ENCODE data around the gene F8.

F8 gene

GRCh38 chrX:155054255-155054654, 31.7 kb upstream of the F8 start:
- no peak for DNase-seq
- no peaks in the 10 kb centered on the region for H3K79me2 ChIP-seq (ENCODE audit: control insufficient read depth, insufficient read depth, low read length, poor library complexity)
- H2BK5ac ChIP-seq (ENCODE audit: low read depth, low read length, poor library complexity) = no peak overlapping the region
- no peak overlapping the region for H2BK120ac ChIP-seq (ENCODE audit: insufficient read depth, low read length, poor library complexity)
- no peaks in the 10 kb centered on the region for H3K79me1 ChIP-seq (ENCODE audit: low read length)
- WGBS (ENCODE audit: extremely low coverage, insufficient coverage, insufficient read length) = no CpG with 5 or more reads among the region's 4 CpGs
- no peak overlapping the region for H3K27ac ChIP-seq (ENCODE audit: low read depth, low read length)
- no peaks in the 10 kb centered on the region for H3K9me3 ChIP-seq (ENCODE audit: insufficient read depth, low read depth, low read length)
- H2AK5ac ChIP-seq (ENCODE audit: low read length) = no peak overlapping the region
- no peak overlapping the region for H3K9ac ChIP-seq (ENCODE audit: low read length)
- H3K23ac ChIP-seq (ENCODE audit: low read length) = no peak overlapping the region
- no peak overlapping the region for H4K91ac ChIP-seq (ENCODE audit: low read depth, low read length)
- H4K8ac ChIP-seq (ENCODE audit: low read depth, low read length) = no peak overlapping the region
- H3K36me3 ChIP-seq (ENCODE audit: control insufficient read depth in 1 of 2, insufficient read depth in 2 of 2, low read length in 2 of 2) = peaks cover 3 to 4% of the 10 kb centered on the region in 2 experiments
- peaks cover 2 to 5% of the 10 kb centered on the region in 2 experiments for H3K4me1 ChIP-seq (ENCODE audit: control insufficient read depth in 1 of 2, insufficient read depth in 2 of 2, low read length in 2 of 2)
- no peak overlapping the region for H3K14ac ChIP-seq (ENCODE audit: low read length)
- no peak overlapping the region for H2AFZ ChIP-seq (ENCODE audit: insufficient read depth, low read length, poor library complexity)
- H3K4ac ChIP-seq (ENCODE audit: low read depth, low read length) = no peak overlapping the region
- no peak overlapping the region for H3K4me2 ChIP-seq (ENCODE audit: low read length)
- H2BK12ac ChIP-seq (ENCODE audit: low read length) = no peak overlapping the region
- H4K12ac ChIP-seq (ENCODE audit: low read depth, low read length) = no peak overlapping the region
- H3K27me3 ChIP-seq (ENCODE audit: insufficient read depth, low read length) = no peaks in the 10 kb centered on the region
- H3K18ac ChIP-seq (ENCODE audit: low read length) = no peak overlapping the region
- no peak overlapping the region for H3K4me3 ChIP-seq (ENCODE audit: low read depth, low read length)

- H3K79me2 ChIP-seq (ENCODE audit: control insufficient read depth, insufficient read depth, low read length, poor library complexity) = no peaks in the 10 kb centered on the region
- no peaks in the 10 kb centered on the region for H3K9me3 ChIP-seq (ENCODE audit: insufficient read depth, low read depth, low read length)
- no peak overlapping the region for H3K4me3 ChIP-seq (ENCODE audit: low read depth, low read length)
- no peak overlapping the region for H3K4me2 ChIP-seq (ENCODE audit: low read length)
- no peak overlapping the region for H2AK5ac ChIP-seq (ENCODE audit: low read length)
- no peaks in the 10 kb centered on the region for H3K27me3 ChIP-seq (ENCODE audit: insufficient read depth, low read length)
- H3K9ac ChIP-seq (ENCODE audit: low read length) = no peak overlapping the region
- H3K36me3 ChIP-seq (ENCODE audit: control insufficient read depth in 1 of 2, insufficient read depth in 2 of 2, low read length in 2 of 2) = peaks cover 3 to 4% of the 10 kb centered on the region in 2 experiments
- no peak overlapping the region for H4K12ac ChIP-seq (ENCODE audit: low read depth, low read length)
- no peak overlapping the region for H2BK12ac ChIP-seq (ENCODE audit: low read length)
- no peak overlapping the region for H3K18ac ChIP-seq (ENCODE audit: low read length)
- H2BK120ac ChIP-seq (ENCODE audit: insufficient read depth, low read length, poor library complexity) = no peak overlapping the region
- H3K23ac ChIP-seq (ENCODE audit: low read length) = no peak overlapping the region
- no peak overlapping the region for H2AFZ ChIP-seq (ENCODE audit: insufficient read depth, low read length, poor library complexity)
- no peak overlapping the region for H2BK5ac ChIP-seq (ENCODE audit: low read depth, low read length, poor library complexity)
- no CpG with 5 or more reads among the region's 3 CpGs for WGBS (ENCODE audit: extremely low coverage, insufficient coverage, insufficient read length)
- H3K27ac ChIP-seq (ENCODE audit: low read depth, low read length) = no peak overlapping the region
- no peak overlapping the region for H3K4ac ChIP-seq (ENCODE audit: low read depth, low read length)
- H3K79me1 ChIP-seq (ENCODE audit: low read length) = no peaks in the 10 kb centered on the region
- H4K8ac ChIP-seq (ENCODE audit: low read depth, low read length) = no peak overlapping the region
- H4K91ac ChIP-seq (ENCODE audit: low read depth, low read length) = no peak overlapping the region
- no peak overlapping the region for H3K14ac ChIP-seq (ENCODE audit: low read length)
- peaks cover 2 to 5% of the 10 kb centered on the region in 2 experiments for H3K4me1 ChIP-seq (ENCODE audit: control insufficient read depth in 1 of 2, insufficient read depth in 2 of 2, low read length in 2 of 2)
- no peak for DNase-seq
Observed at GRCh38 chrX:155053656-155054055, 31.1 kb upstream of the F8 start.

- Histone ChIP-seq H3K4ac (ENCODE audit: low read depth, low read length) (no peak overlapping the region), H2BK120ac (ENCODE audit: insufficient read depth, low read length, poor library complexity) (no peak overlapping the region), H3K27me3 (ENCODE audit: insufficient read depth, low read length) (no peaks in the 10 kb centered on the region), H4K12ac (ENCODE audit: low read depth, low read length) (no peak overlapping the region), H3K23ac (ENCODE audit: low read length) (no peak overlapping the region), H3K9me3 (ENCODE audit: insufficient read depth, low read depth, low read length) (no peaks in the 10 kb centered on the region), H3K27ac (ENCODE audit: low read depth, low read length) (no peak overlapping the region), H4K8ac (ENCODE audit: low read depth, low read length) (no peak overlapping the region), H3K79me2 (ENCODE audit: control insufficient read depth, insufficient read depth, low read length, poor library complexity) (no peaks in the 10 kb centered on the region), H3K4me1 (ENCODE audit: control insufficient read depth in 1 of 2, insufficient read depth in 2 of 2, low read length in 2 of 2) (peaks cover 2 to 5% of the 10 kb centered on the region in 2 experiments), H3K4me3 (ENCODE audit: low read depth, low read length) (no peak overlapping the region), H2AK5ac (ENCODE audit: low read length) (no peak overlapping the region), H2BK5ac (ENCODE audit: low read depth, low read length, poor library complexity) (no peak overlapping the region), H3K79me1 (ENCODE audit: low read length) (no peaks in the 10 kb centered on the region), H4K91ac (ENCODE audit: low read depth, low read length) (no peak overlapping the region), H3K4me2 (ENCODE audit: low read length) (no peak overlapping the region), H2AFZ (ENCODE audit: insufficient read depth, low read length, poor library complexity) (no peak overlapping the region), H3K14ac (ENCODE audit: low read length) (no peak overlapping the region), H3K18ac (ENCODE audit: low read length) (no peak overlapping the region), H3K36me3 (ENCODE audit: control insufficient read depth in 1 of 2, insufficient read depth in 2 of 2, low read length in 2 of 2) (peaks cover 3 to 4% of the 10 kb centered on the region in 2 experiments), H3K9ac (ENCODE audit: low read length) (no peak overlapping the region), H2BK12ac (ENCODE audit: low read length) (no peak overlapping the region)
- no CpG with 5 or more reads among the region's 5 CpGs for WGBS (ENCODE audit: extremely low coverage, insufficient coverage, insufficient read length)
- DNase-seq = no peak
Observed at GRCh38 chrX:155052738-155053498, 30.4 kb upstream of the F8 start.

- H3K9ac ChIP-seq (ENCODE audit: low read length) = no peak overlapping the region
- no peak overlapping the region for H4K91ac ChIP-seq (ENCODE audit: low read depth, low read length)
- no peaks in the 10 kb centered on the region for H3K79me2 ChIP-seq (ENCODE audit: control insufficient read depth, insufficient read depth, low read length, poor library complexity)
- H4K8ac ChIP-seq (ENCODE audit: low read depth, low read length) = no peak overlapping the region
- H3K23ac ChIP-seq (ENCODE audit: low read length) = no peak overlapping the region
- no peak overlapping the region for H3K27ac ChIP-seq (ENCODE audit: low read depth, low read length)
- H3K4me1 ChIP-seq (ENCODE audit: control insufficient read depth in 1 of 2, insufficient read depth in 2 of 2, low read length in 2 of 2) = no peaks in the 10 kb centered on the region
- H3K4me3 ChIP-seq (ENCODE audit: low read depth, low read length) = no peak overlapping the region
- H4K12ac ChIP-seq (ENCODE audit: low read depth, low read length) = no peak overlapping the region
- H3K4ac ChIP-seq (ENCODE audit: low read depth, low read length) = no peak overlapping the region
- no peak overlapping the region for H3K14ac ChIP-seq (ENCODE audit: low read length)
- peaks cover 2 to 6% of the 10 kb centered on the region in 2 experiments for H3K36me3 ChIP-seq (ENCODE audit: control insufficient read depth in 1 of 2, insufficient read depth in 2 of 2, low read length in 2 of 2)
- no CpG with 5 or more reads among the region's 9 CpGs for WGBS (ENCODE audit: extremely low coverage, insufficient coverage, insufficient read length)
- no peak overlapping the region for H2BK12ac ChIP-seq (ENCODE audit: low read length)
- H2BK120ac ChIP-seq (ENCODE audit: insufficient read depth, low read length, poor library complexity) = no peak overlapping the region
- H3K79me1 ChIP-seq (ENCODE audit: low read length) = no peaks in the 10 kb centered on the region
- no peak overlapping the region for H3K18ac ChIP-seq (ENCODE audit: low read length)
- no peak overlapping the region for H2AK5ac ChIP-seq (ENCODE audit: low read length)
- no peaks in the 10 kb centered on the region for H3K9me3 ChIP-seq (ENCODE audit: insufficient read depth, low read depth, low read length)
- H2BK5ac ChIP-seq (ENCODE audit: low read depth, low read length, poor library complexity) = no peak overlapping the region
- H3K27me3 ChIP-seq (ENCODE audit: insufficient read depth, low read length) = no peaks in the 10 kb centered on the region
- no peak overlapping the region for H3K4me2 ChIP-seq (ENCODE audit: low read length)
- H2AFZ ChIP-seq (ENCODE audit: insufficient read depth, low read length, poor library complexity) = no peak overlapping the region
- peak in 1 of 2 donors; percentile 19 for DNase-seq
Observed at GRCh38 chrX:155048977-155049619, 26.6 kb upstream of the F8 start.

Data from trophoblast cell (in vitro differentiated cells and primary cell).